K562 (cell line): ENCODE results near the gene VDAC2. TPM values are rescaled to one million over a fixed set of nuclear protein-coding genes. Genes with fewer than 3 reads are reported as not detected.

Experiments used
- ATAC-seq: fragments of 200-7000 bp; cut with Tn5 transposase; 3 replicates; pipeline ENCODE4 v1.9.1; 2020; ENCODE audit warnings: moderate library complexity
- BruUV-seq: library from RNA; stranded (reverse); fragments of 400-500 nt; replicated peaks from 2 replicates; lab custom pipeline; 2021; lab: Mats Ljungman, UMichigan
- CTCF ChIA-PET: fragments of 300-600 bp; formaldehyde crosslinking; extraction: SDS; loops from one replicate; lab custom pipeline; 2021; ENCODE audit warnings: low intra/inter-chr PET ratio; lab: Yijun Ruan, JAX
- POLR2A ChIA-PET: fragments of 300-600, 350-650 bp; sonication (Branson Sonifier 250); formaldehyde crosslinking; extraction: SDS; loops from one replicate; lab custom pipeline; 2021; ENCODE audit warnings: antibody characterized with exemption, inconsistent platforms; lab: Yijun Ruan, JAX
- DNase-seq, 4 experiments: peaks; one replicate each; pipeline versions ENCODE4 v3.0.0 to v3.0.0-alpha.2; 2011 to 2018; ENCODE audit warnings: low spot score in 3 of 4, mixed read lengths in 3 of 4; ENCODE audit errors: extremely low read depth in 1 of 4
- FAIRE-seq: peaks from 2 replicates; lab custom pipeline; 2011; peaks lifted over from hg19 to GRCh38; lab: Jason Lieb, UNC
- H2AFZ ChIP-seq: 2 replicates; pipeline ENCODE4 v1.6.0; 2011; ENCODE audit warnings: low read depth, low read length, control low read depth, inconsistent platforms
- H3K27ac ChIP-seq: fragments of 200-600 bp; 3 replicates; pipeline ENCODE4 v1.8.0; 2011; ENCODE audit warnings: low read depth, mild to moderate bottlenecking, control low read depth, inconsistent platforms, low read length, moderate library complexity, mixed read lengths; ENCODE audit errors: extremely low read depth
- H3K27me3 ChIP-seq, 2 experiments: fragments of 300-600 bp in 1 of 2; 2 replicates in 1 of 2; 3 replicates in 1 of 2; pipeline versions ENCODE4 v1.6.0 to v1.8.0; 2011; ENCODE audit warnings: inconsistent platforms in 2 of 2, low read length in 2 of 2, mild to moderate bottlenecking in 1 of 2, mixed read lengths in 1 of 2, moderate library complexity in 1 of 2; ENCODE audit not compliant: control insufficient read depth in 2 of 2, insufficient read depth in 2 of 2
- H3K36me3 ChIP-seq: fragments of 300-600 bp; 3 replicates; pipeline ENCODE4 v1.8.0; 2011; ENCODE audit warnings: mild to moderate bottlenecking, low read length, inconsistent platforms; ENCODE audit not compliant: control insufficient read depth, insufficient read depth
- H3K4me1 ChIP-seq, 2 experiments: fragments of 200-600 bp in 1 of 2; replicated peaks in 1 of 2; 2 replicates in 1 of 2; 3 replicates in 1 of 2; pipeline versions ENCODE4 v1.5.1 to v1.8.0; 2011; ENCODE audit warnings: inconsistent platforms in 2 of 2, low read length in 2 of 2, mild to moderate bottlenecking in 1 of 2, mixed read lengths in 1 of 2, moderate library complexity in 1 of 2; ENCODE audit not compliant: control insufficient read depth in 2 of 2, insufficient read depth in 2 of 2
- H3K4me2 ChIP-seq: 2 replicates; pipeline ENCODE4 v1.6.1; 2011; ENCODE audit warnings: low read length, control low read depth, inconsistent platforms, mixed read lengths; ENCODE audit not compliant: insufficient read depth
- H3K4me3 ChIP-seq: fragments of 200-600 bp; sonication (generic), shearing (Covaris generic); 2 replicates; pipeline ENCODE4 v1.5.1; 2016; ENCODE audit warnings: control low read depth, inconsistent platforms
- H3K79me2 ChIP-seq: fragments of 200-600 bp; 3 replicates; pipeline ENCODE4 v1.8.0; 2011; ENCODE audit warnings: low read length, inconsistent platforms; ENCODE audit not compliant: control insufficient read depth, insufficient read depth
- H3K9ac ChIP-seq, 2 experiments: 2 replicates each; pipeline versions ENCODE4 v1.6.0 to v1.6.1; 2011; ENCODE audit warnings: low read depth in 2 of 2, low read length in 2 of 2, control low read depth in 1 of 2, inconsistent platforms in 1 of 2, mild to moderate bottlenecking in 1 of 2, mixed read lengths in 1 of 2; ENCODE audit not compliant: insufficient read depth in 1 of 2
- H3K9me1 ChIP-seq: one replicate; pipeline ENCODE4 v1.6.0; 2011; ENCODE audit warnings: inconsistent platforms, mild to moderate bottlenecking, low read length, moderate library complexity; ENCODE audit not compliant: control insufficient read depth, insufficient read depth
- H3K9me3 ChIP-seq: replicated peaks from 2 replicates; pipeline ENCODE4 v1.5.1; 2011; ENCODE audit warnings: low read depth, low read length, inconsistent platforms; ENCODE audit not compliant: control insufficient read depth, insufficient read depth
- H4K20me1 ChIP-seq: replicated peaks from 2 replicates; pipeline ENCODE4 v1.6.1; 2011; ENCODE audit warnings: low read length, inconsistent platforms, mixed read lengths; ENCODE audit not compliant: control insufficient read depth, insufficient read depth
- NFIC ChIP-seq: fragments of 450-650 bp; IDR thresholded peaks from 2 replicates; pipeline ENCODE4 v1.6.1; 2017; ENCODE audit warnings: mild to moderate bottlenecking, inconsistent platforms
- WGBS: fragments of 100-300 bp; shearing (Covaris generic); methylation state at CpG from one replicate; pipeline ENCODE4 v1.1.6; 2016; ENCODE audit warnings: low coverage, mixed read lengths; ENCODE audit not compliant: insufficient coverage; ENCODE audit errors: missing lambda C conversion rate; 5-methylcytosine and 5-hydroxymethylcytosine counted together
- in situ Hi-C: fragments of 300-500 bp; cut with MboI; formaldehyde crosslinking; loops from 4 replicates; pipeline ENCODE4 v1.15.0; 2018; ENCODE audit warnings: inconsistent platforms, mixed read lengths
- intact Hi-C: fragments of 100-400 bp; cut with micrococcal nuclease; formaldehyde crosslinking; loops from 2 replicates; pipeline ENCODE4 v1.14.2; 2022
- polyA plus RNA-seq, 8 experiments: library from polyadenylated mRNA; depleted of rRNA in 4 of 8; stranded (reverse) in 5 of 8; unstranded in 3 of 8; fragments of >200 nt; fragmentation: Nextera tagmentation in 2 of 8; fragmentation: Illumina TruSeq in 1 of 8; extraction: Ambion mirVana in 2 of 8; extraction: Trizol in 1 of 8; gene quantifications; 2 replicates each; pipeline versions ENCODE4 v1.2.1 to v1.2.3, GENCODE V29; 2011 to 2014; ENCODE audit warnings: inconsistent platforms in 1 of 8, missing spikeins in 1 of 8
- total RNA-seq, 7 experiments: library from RNA; depleted of rRNA in 6 of 7; stranded (reverse); fragments of >200 nt in 6 of 7; fragmentation: Illumina TruSeq in 2 of 7; extraction: Trizol in 2 of 7; gene quantifications; 2 replicates each; pipeline versions ENCODE4 v1.2.1 to v1.2.3, GENCODE V29; 2011 to 2021; ENCODE audit warnings: low replicate concordance in 1 of 7
- TF ChIP-seq, protein P1 (sequence below): fragments of 450-650 bp; IDR thresholded peaks from 2 replicates; pipeline ENCODE4 v1.6.1; 2018; ENCODE audit not compliant: partially characterized antibody
- TF ChIP-seq, protein P2 (sequence below): sonication (generic); IDR thresholded peaks from 2 replicates; pipeline ENCODE4 v1.6.1; 2016

VDAC2 gene
- total and polyA plus RNA-seq, 9 of the 15 experiments (the other 6 are each of a cell fraction or from before 2014, with no cell fraction given), result 139 to 450 (median 250) TPM

DNA sequence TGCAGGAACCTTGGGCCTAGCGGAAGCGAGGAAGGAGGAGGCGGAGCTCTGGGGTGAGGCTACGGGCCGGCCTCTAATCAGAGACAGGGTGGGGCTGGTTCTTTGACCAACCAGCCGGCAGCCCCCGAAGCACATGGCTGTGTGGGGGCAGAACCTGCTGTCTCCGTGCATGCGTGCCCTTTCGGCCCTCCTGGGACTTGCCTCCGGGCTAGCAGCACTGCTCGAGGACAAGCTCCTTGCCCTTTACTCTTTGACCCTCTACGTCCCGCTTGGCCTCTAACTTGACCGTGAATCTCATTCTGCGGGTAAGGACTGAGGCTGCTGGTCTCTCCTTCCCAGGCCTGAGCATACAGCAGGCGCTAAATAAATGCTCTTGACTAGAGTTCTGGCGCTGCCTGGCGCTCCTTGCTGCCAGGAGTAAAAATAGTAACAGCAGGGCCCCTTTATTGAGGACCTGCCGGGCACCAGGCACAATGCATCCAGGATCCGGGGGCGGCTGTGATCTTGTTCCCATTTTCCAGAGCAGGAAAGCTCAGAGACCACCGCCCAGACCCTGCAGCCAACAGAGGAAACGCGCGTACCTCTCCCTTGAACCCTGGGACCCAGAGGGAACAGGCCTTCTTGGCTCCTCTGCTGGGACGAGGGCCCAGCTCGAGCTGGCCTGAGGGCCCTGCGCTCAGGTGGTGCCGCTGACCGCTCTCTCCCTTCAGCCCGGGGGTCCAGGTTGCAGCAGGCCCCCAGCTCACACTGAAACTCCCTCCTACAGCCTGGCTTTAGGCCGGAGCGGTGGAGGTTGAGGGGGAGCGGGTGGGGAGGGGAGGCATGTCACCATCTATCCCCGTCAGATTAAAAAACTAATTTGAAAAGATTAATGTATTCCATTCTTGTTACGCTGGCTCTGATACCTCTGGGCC lies 27.8 kb downstream of the VDAC2 start (continued):
- TF ChIP-seq, protein P1, sequence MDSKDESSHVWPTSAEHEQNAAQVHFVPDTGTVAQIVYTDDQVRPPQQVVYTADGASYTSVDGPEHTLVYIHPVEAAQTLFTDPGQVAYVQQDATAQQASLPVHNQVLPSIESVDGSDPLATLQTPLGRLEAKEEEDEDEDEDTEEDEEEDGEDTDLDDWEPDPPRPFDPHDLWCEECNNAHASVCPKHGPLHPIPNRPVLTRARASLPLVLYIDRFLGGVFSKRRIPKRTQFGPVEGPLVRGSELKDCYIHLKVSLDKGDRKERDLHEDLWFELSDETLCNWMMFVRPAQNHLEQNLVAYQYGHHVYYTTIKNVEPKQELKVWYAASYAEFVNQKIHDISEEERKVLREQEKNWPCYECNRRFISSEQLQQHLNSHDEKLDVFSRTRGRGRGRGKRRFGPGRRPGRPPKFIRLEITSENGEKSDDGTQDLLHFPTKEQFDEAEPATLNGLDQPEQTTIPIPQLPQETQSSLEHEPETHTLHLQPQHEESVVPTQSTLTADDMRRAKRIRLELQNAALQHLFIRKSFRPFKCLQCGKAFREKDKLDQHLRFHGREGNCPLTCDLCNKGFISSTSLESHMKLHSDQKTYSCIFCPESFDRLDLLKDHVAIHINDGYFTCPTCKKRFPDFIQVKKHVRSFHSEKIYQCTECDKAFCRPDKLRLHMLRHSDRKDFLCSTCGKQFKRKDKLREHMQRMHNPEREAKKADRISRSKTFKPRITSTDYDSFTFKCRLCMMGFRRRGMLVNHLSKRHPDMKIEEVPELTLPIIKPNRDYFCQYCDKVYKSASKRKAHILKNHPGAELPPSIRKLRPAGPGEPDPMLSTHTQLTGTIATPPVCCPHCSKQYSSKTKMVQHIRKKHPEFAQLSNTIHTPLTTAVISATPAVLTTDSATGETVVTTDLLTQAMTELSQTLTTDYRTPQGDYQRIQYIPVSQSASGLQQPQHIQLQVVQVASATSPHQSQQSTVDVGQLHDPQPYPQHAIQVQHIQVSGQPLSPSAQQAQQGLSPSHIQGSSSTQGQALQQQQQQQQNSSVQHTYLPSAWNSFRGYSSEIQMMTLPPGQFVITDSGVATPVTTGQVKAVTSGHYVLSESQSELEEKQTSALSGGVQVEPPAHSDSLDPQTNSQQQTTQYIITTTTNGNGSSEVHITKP, result no peak

DNA sequence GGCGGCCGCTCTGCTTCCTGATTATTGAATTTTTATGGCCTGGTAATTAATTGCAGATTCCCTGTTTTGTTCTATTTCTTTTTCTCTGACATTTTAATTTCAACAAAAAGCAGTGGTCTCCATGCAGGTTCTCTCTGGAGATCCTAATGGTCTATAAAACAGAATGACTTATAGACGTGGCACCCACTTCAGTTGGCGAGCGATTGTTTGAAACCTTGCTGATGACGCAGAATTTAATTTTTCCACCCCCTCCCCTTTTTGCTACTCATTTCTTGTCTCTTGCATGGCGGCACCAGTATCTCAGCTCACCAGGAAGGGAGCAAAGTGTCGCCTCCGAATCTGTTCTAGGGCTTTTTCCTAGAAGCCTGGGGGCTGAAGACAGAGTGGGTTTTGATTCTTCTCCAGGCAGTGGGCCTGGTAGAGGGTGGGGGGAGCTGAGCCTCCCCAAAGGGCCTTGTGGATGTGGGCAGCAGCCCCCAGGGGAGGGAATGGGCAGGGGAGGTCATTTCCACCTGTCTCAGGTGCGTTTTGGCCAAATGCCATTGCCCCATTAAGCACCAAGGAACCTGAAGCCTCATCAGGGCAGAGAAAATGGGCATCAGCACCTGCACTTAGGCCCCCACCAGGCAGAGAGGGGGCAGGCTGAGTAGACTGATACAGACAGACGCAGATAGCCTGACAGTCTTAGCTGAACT lies 28.6 kb downstream of the VDAC2 start:
- POLR2A ChIA-PET, result interaction anchor here (0.6 to 1.0 kb wide), 2 partner anchors 70 to 995 kb away, joined by 3 read pairs; no protein-coding TSS in a partner anchor
- peak; percentile 24; the same call in 1 of the 2 replicates for TF ChIP-seq NFIC
- TF ChIP-seq, protein P2, sequence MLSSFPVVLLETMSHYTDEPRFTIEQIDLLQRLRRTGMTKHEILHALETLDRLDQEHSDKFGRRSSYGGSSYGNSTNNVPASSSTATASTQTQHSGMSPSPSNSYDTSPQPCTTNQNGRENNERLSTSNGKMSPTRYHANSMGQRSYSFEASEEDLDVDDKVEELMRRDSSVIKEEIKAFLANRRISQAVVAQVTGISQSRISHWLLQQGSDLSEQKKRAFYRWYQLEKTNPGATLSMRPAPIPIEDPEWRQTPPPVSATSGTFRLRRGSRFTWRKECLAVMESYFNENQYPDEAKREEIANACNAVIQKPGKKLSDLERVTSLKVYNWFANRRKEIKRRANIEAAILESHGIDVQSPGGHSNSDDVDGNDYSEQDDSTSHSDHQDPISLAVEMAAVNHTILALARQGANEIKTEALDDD, result no peak

More for the DNA sequence above, 28.6 kb downstream of the VDAC2 start:
- no peaks in the 10 kb centered on the region for H3K9me3 ChIP-seq
- H3K9me1 ChIP-seq, result no peaks in the 10 kb centered on the region
- DNase-seq (no peak), FAIRE-seq (no peak), ATAC-seq (no peak)
- peak overlapping the region in 1 of 2 experiments; percentile 37; a peak in 1 of 4 replicates for H3K9ac ChIP-seq
- no peaks in the 10 kb centered on the region for H3K36me3 ChIP-seq
- CTCF ChIA-PET, result no interaction called here
- H3K4me2 ChIP-seq, result no peak overlapping the region
- intact Hi-C loops, result loop anchor here (5.0 to 10.0 kb wide), 4 partner anchors 217 to 997 kb away; partner anchors contain the start of gene KAT6B
- no peak overlapping the region for H3K27ac ChIP-seq
- BruUV-seq, result no TSS peak
- H3K79me2 ChIP-seq, result peaks cover 13% of the 10 kb centered on the region; the same call in 2 of the 3 replicates
- H3K27me3 ChIP-seq, result no peaks in the 10 kb centered on the region
- peaks cover 15 to 42% of the 10 kb centered on the region in 2 experiments; a peak in 4 of 5 replicates for H3K4me1 ChIP-seq
- 58% methylated on average over 11 of the region's 11 CpGs for WGBS
- no peak overlapping the region for H2AFZ ChIP-seq
- no peaks in the 10 kb centered on the region for H4K20me1 ChIP-seq
- in situ Hi-C loops, result loop anchor here (10.0 kb wide), 1 partner anchor 994 kb away; no protein-coding TSS in a partner anchor
- no peak overlapping the region for H3K4me3 ChIP-seq
